Central memory CD4-positive, alpha-beta T cell (primary cell): ENCODE results near the gene CTSS.

Experiments used
- DNase-seq: peaks from one replicate; pipeline ENCODE4 v3.0.0; 2022

Gene CTSS

GRCh38 chr1:150696590-150696989, 69.0 kb downstream of the CTSS start:
- DNase-seq, result no peak

- DNase-seq, result no peak
Observed at GRCh38 chr1:150696162-150696561, 69.4 kb downstream of the CTSS start.

GRCh38 chr1:150695561-150695960, 70.0 kb downstream of the CTSS start:
- DNase-seq, result no peak

DNA sequence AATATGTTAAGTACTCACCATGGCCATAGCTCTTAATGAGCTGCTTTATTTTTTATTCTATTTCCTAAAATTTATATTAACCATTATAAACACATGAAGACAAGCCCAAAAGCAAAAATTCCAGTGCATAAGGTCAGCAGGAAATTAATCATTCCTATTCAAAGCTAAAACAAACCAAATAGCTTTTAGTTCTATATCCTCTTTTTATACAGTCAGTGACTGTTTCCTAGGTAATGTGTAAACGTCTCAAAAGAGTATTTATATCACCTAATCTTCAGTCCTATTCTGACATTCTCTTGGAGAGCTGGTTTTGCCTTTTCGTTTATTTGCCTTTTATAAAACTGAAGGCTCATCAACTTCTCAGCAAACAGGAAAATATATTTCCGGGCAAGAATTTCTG, 72.9 kb downstream of the CTSS start:
- no peak for DNase-seq

DNA sequence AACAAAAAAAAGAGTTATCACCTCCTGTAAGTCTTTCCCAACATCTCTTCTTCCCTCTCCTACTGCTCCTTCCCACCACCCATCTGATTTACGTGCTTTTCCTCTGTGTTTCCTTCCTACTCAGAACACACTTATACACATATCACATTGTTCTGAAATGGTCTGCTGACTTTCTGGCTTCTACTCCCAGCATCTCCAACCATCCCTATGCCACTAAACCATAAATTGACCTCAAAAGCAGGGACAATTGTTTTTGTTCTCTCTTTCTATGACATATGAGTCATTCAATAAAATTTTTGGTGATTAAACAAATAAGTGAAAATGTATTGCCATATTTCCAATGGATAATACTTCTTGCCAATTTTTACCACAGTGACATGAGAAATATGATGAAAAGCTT, 76.8 kb downstream of the CTSS start:
- DNase-seq, result no peak

GRCh38 chr1:150686275-150686674, 79.3 kb downstream of the CTSS start:
- DNase-seq, result no peak

DNA sequence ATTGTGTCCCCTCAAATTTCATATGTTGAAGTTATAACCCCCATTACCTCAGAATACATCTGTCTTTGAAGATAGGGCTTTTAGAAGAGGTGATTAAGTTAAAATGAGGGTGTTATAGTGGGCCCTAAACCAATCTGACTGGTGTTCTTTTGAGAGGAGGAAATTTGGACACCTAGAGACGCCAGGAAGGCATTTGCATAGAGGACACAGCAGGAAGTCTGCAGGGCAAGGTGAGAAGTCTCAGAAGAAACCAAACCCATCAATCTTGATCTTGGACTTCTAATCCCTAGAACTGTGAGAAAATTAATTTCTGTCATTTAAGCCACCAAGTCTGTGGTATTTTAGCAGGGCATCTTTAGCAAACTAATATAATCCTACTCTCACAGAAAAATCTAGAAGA, 81.7 kb downstream of the CTSS start:
- DNase-seq, result no peak
